Stimulated activated CD4-positive, alpha-beta T cell treated with anti-CD3 and anti-CD28 coated beads, Interleukin-2, amount 100 ng/mL, for 24 hours (primary cell): Measurements from ENCODE around the gene CA10.
A peak's percentile ranks its signal among the peaks of the same experiment; 100 is the strongest.

ENCODE experiments used
- DNase-seq, 2 donors: peaks; one replicate each; pipeline ENCODE4 v3.0.0-alpha.2; 2020

The CA10 gene

GRCh38 chr17:52158450-52159042, at the start of gene CA10:
Gene CA10 (minus strand): TSS chr17:52158714.
- peak in 1 of 2 donors; percentile 3 for DNase-seq

DNA sequence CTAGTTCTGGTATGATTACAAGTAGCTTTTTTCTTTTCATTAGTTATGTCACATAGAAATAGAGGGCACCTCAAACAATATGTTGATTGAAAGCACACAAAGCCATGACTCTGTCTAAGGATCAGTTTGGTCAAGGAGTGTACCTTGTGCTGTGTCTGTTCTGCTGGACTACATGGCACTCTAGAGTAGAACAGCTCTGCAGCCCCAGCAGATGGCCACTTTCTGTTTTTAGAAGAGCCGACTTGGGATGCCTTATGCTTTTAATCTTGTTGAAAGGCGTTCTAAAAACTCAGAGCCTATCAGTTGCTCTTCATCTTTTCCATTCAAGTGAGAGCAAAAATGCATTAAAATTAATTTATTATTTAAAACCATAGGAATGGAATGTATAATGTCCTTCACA, 49.3 kb upstream of the CA10 start:
- no peak for DNase-seq

DNA sequence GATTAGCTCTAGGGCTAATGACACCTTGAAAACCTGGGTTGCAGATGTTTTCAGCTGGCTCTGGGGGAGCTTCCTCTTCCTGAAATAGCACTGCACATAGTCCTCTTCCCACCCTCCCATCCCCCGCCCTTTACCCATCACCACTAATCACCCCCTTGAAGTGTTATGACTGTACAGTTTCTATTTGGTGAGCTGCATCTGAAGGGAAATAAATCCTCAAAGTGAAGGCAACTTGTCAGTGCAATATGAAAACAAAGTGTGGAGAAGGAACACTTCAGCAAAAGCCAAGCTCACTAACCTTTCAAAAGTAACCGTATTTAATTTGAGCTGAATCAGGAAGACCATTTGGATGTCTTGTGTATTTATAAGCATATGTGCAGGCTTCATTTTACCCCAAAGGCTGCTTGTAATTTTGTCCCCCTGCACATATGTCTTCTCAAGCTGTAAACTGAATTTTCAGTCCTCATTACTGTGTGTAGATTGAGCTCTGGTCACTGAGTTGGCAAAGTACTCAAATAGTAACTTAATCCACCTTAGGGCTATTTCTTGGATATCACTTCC, 44.1 kb upstream of the CA10 start:
- no peak for DNase-seq

DNA sequence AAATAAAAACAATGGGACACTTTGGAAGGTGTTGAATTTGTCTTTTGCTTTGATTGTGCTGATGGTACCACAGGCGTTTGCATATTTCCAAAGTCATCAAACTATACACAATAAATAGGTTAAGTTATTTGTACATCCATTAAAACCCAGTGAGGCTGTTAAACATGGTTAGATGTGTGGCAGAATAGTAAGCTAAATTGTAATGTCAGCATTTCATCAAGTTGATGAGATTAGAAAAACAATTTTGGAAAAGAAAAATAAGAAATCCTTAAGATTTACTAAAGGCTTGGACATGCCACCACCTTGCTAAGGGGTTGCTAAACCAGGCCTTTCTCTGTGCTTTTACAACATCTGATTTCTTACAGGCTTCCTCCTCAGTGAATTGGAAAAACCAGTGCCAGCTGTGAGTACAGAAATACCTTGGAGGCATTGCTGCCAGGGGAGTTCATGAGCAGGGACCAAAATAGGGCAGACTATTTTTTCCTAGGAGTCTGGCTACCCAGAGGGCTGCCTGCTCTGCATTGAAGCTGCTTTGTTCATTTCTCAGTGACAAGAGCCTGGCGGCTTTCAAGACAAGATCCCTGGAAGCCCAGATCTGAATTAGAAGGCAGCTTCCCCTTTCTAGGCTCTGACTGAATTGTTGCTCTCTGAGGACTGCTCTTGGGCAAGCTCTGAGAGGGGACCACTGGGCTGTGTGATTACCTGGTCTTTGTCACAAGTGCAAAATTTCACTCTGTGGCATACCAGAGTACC, 43.4 kb upstream of the CA10 start:
- no peak for DNase-seq

GRCh38 chr17:52191491-52191890, 33.0 kb upstream of the CA10 start:
- no peak for DNase-seq

DNA sequence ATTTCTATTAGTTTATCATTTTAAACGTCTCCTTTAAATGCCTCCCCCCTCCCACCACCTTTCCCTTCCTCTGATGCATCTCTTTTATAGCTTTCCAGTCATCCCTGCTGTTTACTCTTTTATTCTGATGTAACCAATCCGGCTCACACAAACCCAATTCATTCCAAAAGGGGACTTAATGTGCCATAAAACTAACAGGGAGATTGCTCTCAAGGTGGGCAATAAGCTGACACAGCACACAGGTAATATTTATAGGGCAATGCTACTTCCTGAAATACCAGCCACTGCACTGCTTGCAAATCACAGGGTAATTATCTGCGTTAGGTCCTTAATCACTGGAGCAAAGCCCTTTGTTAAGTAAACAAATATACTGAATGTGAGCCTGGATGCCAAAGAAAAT, 23.3 kb upstream of the CA10 start:
- no peak for DNase-seq

GRCh38 chr17:52178012-52178411, 19.5 kb upstream of the CA10 start:
- DNase-seq = no peak

- peak in 1 of 2 donors; percentile 4 for DNase-seq
These were observed 12.6 kb upstream of the CA10 start for GRCh38 chr17:52170963-52171572.

DNA sequence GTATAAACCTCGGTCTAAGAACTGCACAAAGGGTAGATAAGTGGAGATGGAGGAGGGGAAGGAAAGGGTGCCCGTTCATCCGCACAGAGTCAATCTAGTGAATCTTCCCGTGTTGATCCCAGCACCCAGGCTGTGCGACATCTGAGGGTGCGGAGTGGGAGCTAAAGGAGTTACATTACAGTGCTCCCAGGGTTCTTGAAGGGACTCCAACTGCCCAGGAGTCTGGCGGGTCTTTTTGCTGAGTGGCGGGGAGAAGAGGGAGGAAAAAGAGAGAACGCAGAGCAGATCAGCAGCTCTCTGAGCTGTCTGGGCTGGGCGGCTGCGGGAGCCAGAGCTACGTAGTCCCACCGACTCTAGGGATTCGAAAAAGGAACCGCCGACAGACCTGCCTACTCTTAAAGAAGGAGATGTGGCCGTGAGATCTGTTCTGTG, 1.6 kb upstream of the CA10 start:
- DNase-seq = no peak

GRCh38 chr17:52159246-52160135, 977 bp upstream of the CA10 start:
- DNase-seq = no peak

DNA sequence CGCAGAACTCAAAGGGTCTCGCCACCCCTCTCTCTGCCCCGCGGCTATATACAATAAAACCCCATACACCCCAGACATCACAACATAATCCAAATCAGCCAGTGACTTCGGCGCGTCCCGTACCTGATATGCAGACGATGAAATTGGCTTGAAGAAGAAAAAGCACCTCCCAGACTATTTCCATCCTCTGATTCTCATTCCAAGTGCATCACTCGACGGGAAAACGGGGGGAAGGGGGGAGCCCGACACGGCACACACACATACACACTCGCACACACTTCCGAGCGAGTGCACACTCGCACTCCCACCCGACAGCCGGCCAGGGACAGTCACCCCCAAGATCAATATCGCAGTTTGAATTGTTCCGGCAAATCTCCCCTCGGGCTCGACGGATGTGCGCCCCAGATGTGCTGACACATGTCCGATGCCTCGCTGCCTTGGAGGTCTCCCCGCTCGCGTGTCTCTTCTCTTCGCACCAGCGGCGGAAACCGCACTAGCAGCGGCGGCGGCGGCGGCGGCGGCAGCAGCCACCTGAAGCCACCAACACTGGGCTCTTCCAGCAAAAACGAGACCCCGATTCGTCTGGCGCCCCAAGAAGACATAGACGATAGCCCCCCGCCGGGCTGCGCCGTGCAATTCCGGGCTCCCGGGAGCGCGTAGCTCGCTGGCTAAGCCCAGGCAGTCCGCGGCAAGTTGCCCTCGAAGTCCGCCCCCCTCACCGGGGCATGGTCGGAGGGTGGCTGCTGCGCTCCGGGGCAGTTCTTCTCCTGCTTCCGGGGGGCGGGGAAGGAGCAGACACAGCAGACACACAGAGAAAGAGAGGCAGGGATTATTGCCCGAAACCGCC, 688 bp downstream of the CA10 start:
- DNase-seq = peak in 1 of 2 donors; percentile 3

GRCh38 chr17:52156576-52157570, 1.6 kb downstream of the CA10 start:
- DNase-seq = no peak

GRCh38 chr17:52155301-52155700, 3.2 kb downstream of the CA10 start:
- no peak for DNase-seq

DNA sequence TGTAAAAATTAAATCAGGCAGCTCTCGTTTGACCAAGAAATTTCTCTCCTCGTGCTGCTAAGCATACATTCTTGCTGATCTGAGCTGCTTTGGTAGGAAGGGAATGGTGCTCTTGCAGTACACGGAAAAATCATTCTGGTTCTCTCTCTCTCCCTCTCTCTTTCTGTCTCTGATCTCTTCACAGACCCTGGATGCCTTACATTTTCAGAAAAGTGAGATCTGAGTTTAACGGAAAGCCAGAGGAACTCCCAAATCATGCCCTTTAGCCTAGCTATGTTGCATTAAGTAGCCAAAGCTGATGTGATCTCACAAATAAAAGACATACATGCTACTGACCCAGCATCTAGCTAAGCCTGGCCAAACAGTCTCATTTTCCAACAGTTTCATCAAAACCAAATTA, 4.0 kb downstream of the CA10 start:
- no peak for DNase-seq

GRCh38 chr17:52150935-52151334, 7.6 kb downstream of the CA10 start:
- no peak for DNase-seq

DNA sequence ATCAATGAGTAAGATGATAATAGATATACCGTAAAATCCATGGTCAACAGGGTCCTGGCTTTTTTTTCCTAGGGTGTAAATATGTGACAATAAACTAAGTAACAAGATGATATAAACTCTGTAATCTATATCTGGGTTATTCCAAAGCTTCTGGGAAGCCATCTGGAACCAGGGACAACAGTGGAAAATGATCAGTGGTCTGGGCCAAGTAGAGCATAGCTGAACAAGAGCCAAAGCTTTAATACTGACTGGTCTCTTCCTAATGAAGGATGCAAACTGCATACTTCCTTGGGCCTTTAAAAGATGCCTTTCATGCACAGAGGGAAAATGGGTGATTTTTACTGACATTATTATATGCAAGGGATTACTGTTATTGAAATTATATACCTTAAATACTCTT, 8.9 kb downstream of the CA10 start:
- no peak for DNase-seq

DNA sequence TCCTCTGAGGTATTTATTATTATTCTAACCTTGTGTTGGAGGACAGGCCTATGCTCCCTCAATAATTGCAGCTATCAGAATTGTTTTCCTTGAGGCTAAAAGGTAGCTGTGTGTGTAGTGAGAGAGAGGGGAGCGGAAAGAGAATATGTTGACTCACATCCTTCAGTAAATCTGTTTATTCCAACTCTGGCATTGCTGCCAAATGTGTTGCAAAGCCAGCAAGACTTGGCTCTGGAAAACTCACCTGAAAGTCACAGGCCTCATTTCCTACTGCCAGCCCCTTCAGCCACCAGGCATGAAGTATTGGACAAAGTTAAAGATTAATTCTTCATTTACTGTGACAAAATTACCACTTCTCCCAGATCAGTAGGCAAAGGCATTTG, 9.6 kb downstream of the CA10 start:
- DNase-seq = no peak

- DNase-seq = no peak
These were observed 10.1 kb downstream of the CA10 start for GRCh38 chr17:52148288-52148968.

DNA sequence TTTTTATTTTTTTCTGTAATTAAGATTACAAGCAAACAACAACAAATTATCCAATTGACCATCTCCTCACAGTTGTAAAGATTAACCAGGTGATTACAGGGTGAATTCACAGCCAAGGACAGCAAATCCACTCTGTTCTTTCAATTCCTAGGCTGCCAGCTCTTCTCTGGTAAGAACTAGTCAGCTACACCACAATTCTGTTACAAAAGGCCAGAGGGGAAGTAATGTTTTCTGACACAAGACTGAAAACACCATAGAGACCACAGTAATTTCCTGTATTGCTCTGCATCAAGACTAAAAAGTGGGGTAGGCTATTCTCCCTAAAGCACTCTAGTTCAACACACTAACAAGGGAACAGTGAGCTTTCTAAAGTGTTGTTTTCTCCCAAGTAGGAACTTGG, 10.6 kb downstream of the CA10 start:
- DNase-seq = no peak

GRCh38 chr17:52147431-52147830, 11.1 kb downstream of the CA10 start:
- no peak for DNase-seq
